BJ (cell line): Measurements from ENCODE around the gene FGD4. TPM values are rescaled to one million over a fixed set of nuclear protein-coding genes. Genes with fewer than 3 reads are reported as not detected.

Source experiments
- CTCF ChIA-PET: fragments of 350-600 bp; formaldehyde crosslinking; extraction: SDS; loops from one replicate; lab custom pipeline; 2021; ENCODE audit warnings: antibody characterized with exemption, inconsistent platforms; lab: Yijun Ruan, JAX
- POLR2A ChIA-PET: fragments of 300-600 bp; sonication (Branson Sonifier 250); formaldehyde crosslinking; extraction: SDS; loops from one replicate; lab custom pipeline; 2021; ENCODE audit warnings: antibody characterized with exemption; lab: Charles Lee
- DNase-seq: peaks from one replicate; pipeline ENCODE4 v3.0.0-alpha.2; 2011; ENCODE audit warnings: low read depth
- H3K27me3 ChIP-seq: 2 replicates; pipeline ENCODE4 v1.6.0; 2011; ENCODE audit warnings: low read length; ENCODE audit not compliant: control insufficient read depth, insufficient read depth
- H3K36me3 ChIP-seq: 2 replicates; pipeline ENCODE4 v1.5.1; 2011; ENCODE audit warnings: low read length; ENCODE audit not compliant: control insufficient read depth, insufficient read depth
- H3K4me3 ChIP-seq: 2 replicates; pipeline ENCODE4 v1.5.1; 2011; ENCODE audit warnings: low read depth, mild to moderate bottlenecking, control low read depth, low read length
- CTCF ChIP-seq: IDR thresholded peaks from 2 replicates; pipeline ENCODE4 v1.5.1; 2011; ENCODE audit warnings: low read depth, mild to moderate bottlenecking, control low read depth, inconsistent platforms, low read length, moderate library complexity; ENCODE audit not compliant: insufficient read depth
- polyA plus RNA-seq: library from polyadenylated mRNA; depleted of rRNA; stranded (reverse); fragments of >200 nt; gene quantifications from 2 replicates; pipeline ENCODE4 v1.2.3, GENCODE V29; 2011

FGD4 gene
- polyA plus RNA-seq, 1 experiment: 11.1 TPM

DNA sequence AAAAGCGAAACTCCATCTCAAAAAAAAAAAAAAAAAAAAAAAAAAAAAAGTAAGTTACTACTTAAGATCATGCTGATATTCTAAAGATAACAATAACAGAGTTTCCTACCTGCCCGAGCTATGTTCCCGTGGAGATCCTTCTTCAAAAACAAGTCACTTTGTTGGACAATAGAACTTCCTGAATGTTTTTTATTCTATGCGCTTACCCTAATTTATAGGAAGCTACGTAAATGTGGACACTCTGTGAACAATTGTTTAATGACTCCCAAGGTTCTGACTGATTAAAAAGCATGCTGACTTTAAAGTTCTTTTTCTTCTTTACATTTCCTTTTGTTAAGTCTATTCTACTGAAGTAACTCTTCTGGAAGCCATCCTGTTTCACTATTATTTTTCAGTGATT lies 52.5 kb downstream of the FGD4 start:
- TF ChIP-seq CTCF: no peak
- Histone ChIP-seq H3K4me3 (no peak overlapping the region), H3K27me3 (no peaks in the 10 kb centered on the region), H3K36me3 (no peaks in the 10 kb centered on the region)
- POLR2A ChIA-PET: no interaction called here
- DNase-seq: no peak
- CTCF ChIA-PET: interaction anchor here (2.1 kb wide), 1 partner anchor 206 kb away, joined by 6 read pairs; no protein-coding TSS in a partner anchor

- no peak for TF ChIP-seq CTCF
- Histone ChIP-seq H3K4me3 (no peak overlapping the region), H3K27me3 (no peaks in the 10 kb centered on the region), H3K36me3 (no peaks in the 10 kb centered on the region)
- POLR2A ChIA-PET: no interaction called here
- CTCF ChIA-PET: interaction anchor here (0.9 to 5.5 kb wide), 3 partner anchors 205 to 218 kb away, joined by 3 to 55 read pairs (median 4); no protein-coding TSS in a partner anchor
- DNase-seq: no peak
Measured at GRCh38 chr12:32454075-32454474, 54.7 kb downstream of the FGD4 start.

- DNase-seq: no peak
- Histone ChIP-seq H3K4me3 (no peak overlapping the region), H3K27me3 (no peaks in the 10 kb centered on the region), H3K36me3 (no peaks in the 10 kb centered on the region)
- TF ChIP-seq CTCF: no peak
- ChIA-PET CTCF (interaction anchor here (0.7 to 5.5 kb wide), 10 partner anchors 11 to 217 kb away, joined by 3 to 55 read pairs (median 4); partner anchors contain the start of gene FGD4), POLR2A (no interaction called here)
Measured at GRCh38 chr12:32454866-32455265, 55.5 kb downstream of the FGD4 start.

DNA sequence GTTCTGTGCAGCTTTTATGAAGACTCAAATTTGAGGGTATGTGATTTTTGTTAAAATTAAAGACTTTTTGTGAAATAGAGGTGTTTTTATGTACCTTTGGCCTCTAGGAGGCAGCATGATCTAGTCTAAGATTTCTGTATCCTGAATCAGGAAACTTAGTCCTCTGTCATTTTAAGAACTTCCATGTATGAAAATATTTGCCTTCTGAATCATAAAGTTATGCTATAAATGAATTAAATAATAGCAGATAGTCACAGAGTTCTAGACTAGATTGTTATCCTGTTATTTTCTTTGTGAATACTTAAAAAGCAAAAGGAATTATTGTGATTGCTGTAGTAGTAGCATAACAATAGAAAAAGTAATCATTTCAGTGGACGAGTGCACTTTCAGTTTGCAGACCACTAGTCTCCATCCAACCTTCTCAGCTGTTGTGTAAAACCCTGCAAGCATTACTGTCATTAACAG lies 56.3 kb downstream of the FGD4 start:
- ChIA-PET CTCF (interaction anchor here (0.7 to 5.5 kb wide), 22 partner anchors 10 to 403 kb away, joined by 3 to 55 read pairs (median 3); partner anchors contain the start of genes FGD4 and YARS2), POLR2A (no interaction called here)
- no peaks in the 10 kb centered on the region for H3K27me3 ChIP-seq
- TF ChIP-seq CTCF: peak; percentile 58
- peak; percentile 45 for DNase-seq
- peak overlapping the region; percentile 18; the same call in 1 of the 2 replicates for H3K4me3 ChIP-seq
- H3K36me3 ChIP-seq: no peaks in the 10 kb centered on the region

- ChIA-PET CTCF (interaction anchor here (1.0 to 5.5 kb wide), 7 partner anchors 10 to 298 kb away, joined by 3 to 55 read pairs (median 5); partner anchors contain the start of genes DNM1L and YARS2), POLR2A (interaction anchor here (0.6 to 1.2 kb wide), 2 partner anchors 76 to 799 kb away, joined by 3 read pairs; no protein-coding TSS in a partner anchor)
- TF ChIP-seq CTCF: no peak
- Histone ChIP-seq H3K4me3 (no peak overlapping the region), H3K36me3 (no peaks in the 10 kb centered on the region), H3K27me3 (no peaks in the 10 kb centered on the region)
- no peak for DNase-seq
Measured at GRCh38 chr12:32457251-32458025, 58.1 kb downstream of the FGD4 start.
